BJ (cell line): ENCODE results near the gene IGHMBP2. TPM values are rescaled to one million over a fixed set of nuclear protein-coding genes. Genes with fewer than 3 reads are reported as not detected.

Experiments used
- CTCF ChIA-PET: fragments of 350-600 bp; formaldehyde crosslinking; extraction: SDS; loops from one replicate; lab custom pipeline; 2021; ENCODE audit warnings: antibody characterized with exemption, inconsistent platforms; lab: Yijun Ruan, JAX
- POLR2A ChIA-PET: fragments of 300-600 bp; sonication (Branson Sonifier 250); formaldehyde crosslinking; extraction: SDS; loops from one replicate; lab custom pipeline; 2021; ENCODE audit warnings: antibody characterized with exemption; lab: Charles Lee
- DNase-seq: peaks from one replicate; pipeline ENCODE4 v3.0.0-alpha.2; 2011; ENCODE audit warnings: low read depth
- H3K27me3 ChIP-seq: 2 replicates; pipeline ENCODE4 v1.6.0; 2011; ENCODE audit warnings: low read length; ENCODE audit not compliant: control insufficient read depth, insufficient read depth
- H3K36me3 ChIP-seq: 2 replicates; pipeline ENCODE4 v1.5.1; 2011; ENCODE audit warnings: low read length; ENCODE audit not compliant: control insufficient read depth, insufficient read depth
- H3K4me3 ChIP-seq: 2 replicates; pipeline ENCODE4 v1.5.1; 2011; ENCODE audit warnings: low read depth, mild to moderate bottlenecking, control low read depth, low read length
- CTCF ChIP-seq: IDR thresholded peaks from 2 replicates; pipeline ENCODE4 v1.5.1; 2011; ENCODE audit warnings: low read depth, mild to moderate bottlenecking, control low read depth, inconsistent platforms, low read length, moderate library complexity; ENCODE audit not compliant: insufficient read depth
- polyA plus RNA-seq: library from polyadenylated mRNA; depleted of rRNA; stranded (reverse); fragments of >200 nt; gene quantifications from 2 replicates; pipeline ENCODE4 v1.2.3, GENCODE V29; 2011

IGHMBP2 gene
- polyA plus RNA-seq, 1 experiment = 13.1 TPM

- TF ChIP-seq CTCF = no peak
- Histone ChIP-seq H3K36me3 (no peaks in the 10 kb centered on the region), H3K4me3 (no peak overlapping the region), H3K27me3 (peaks cover 9% of the 10 kb centered on the region)
- ChIA-PET CTCF (no interaction called here), POLR2A (no interaction called here)
- DNase-seq = no peak
These were observed 46.6 kb upstream of the IGHMBP2 start for GRCh38 chr11:68857037-68857586.

GRCh38 chr11:68859123-68859522 lies 44.6 kb upstream of the IGHMBP2 start:
- Histone ChIP-seq H3K27me3 (peaks cover 3% of the 10 kb centered on the region), H3K4me3 (no peak overlapping the region), H3K36me3 (no peaks in the 10 kb centered on the region)
- ChIA-PET POLR2A (no interaction called here), CTCF (interaction anchor here (0.6 to 0.9 kb wide), 2 partner anchors 31 to 1210 kb away, joined by 3 read pairs; no protein-coding TSS in a partner anchor)
- no peak for DNase-seq
- TF ChIP-seq CTCF = no peak

GRCh38 chr11:68862421-68862820 lies 41.3 kb upstream of the IGHMBP2 start:
- TF ChIP-seq CTCF = no peak
- no peaks in the 10 kb centered on the region for H3K27me3 ChIP-seq
- DNase-seq = no peak
- POLR2A ChIA-PET = no interaction called here
- CTCF ChIA-PET = no interaction called here
- no peak overlapping the region for H3K4me3 ChIP-seq
- no peaks in the 10 kb centered on the region for H3K36me3 ChIP-seq

GRCh38 chr11:68863553-68864265 lies 40.0 kb upstream of the IGHMBP2 start:
- CTCF ChIA-PET = no interaction called here
- TF ChIP-seq CTCF = no peak

GRCh38 chr11:68865241-68865640 lies 38.5 kb upstream of the IGHMBP2 start:
- CTCF ChIA-PET = interaction anchor here (0.9 kb wide), 1 partner anchor 253 kb away, joined by 3 read pairs; no protein-coding TSS in a partner anchor

More at GRCh38 chr11:68863553-68864265, 40.0 kb upstream of the IGHMBP2 start:
- DNase-seq = no peak
- POLR2A ChIA-PET = no interaction called here
- H3K36me3 ChIP-seq = no peaks in the 10 kb centered on the region
- no peaks in the 10 kb centered on the region; the same call in 1 of the 2 replicates for H3K27me3 ChIP-seq
- no peak overlapping the region for H3K4me3 ChIP-seq

More at GRCh38 chr11:68865241-68865640, 38.5 kb upstream of the IGHMBP2 start:
- Histone ChIP-seq H3K36me3 (no peaks in the 10 kb centered on the region), H3K27me3 (no peaks in the 10 kb centered on the region; the same call in 1 of the 2 replicates), H3K4me3 (no peak overlapping the region)
- POLR2A ChIA-PET = no interaction called here
- no peak for DNase-seq
- TF ChIP-seq CTCF = no peak
